SU-DHL-6 (cell line): ENCODE data around the gene ZDHHC11.

Experiments
- EZH2phosphoT487 ChIP-seq: fragments of 200-600 bp; sonication (generic), shearing (Covaris generic); conservative IDR thresholded peaks from 2 replicates; pipeline ENCODE4 v1.6.1; 2018; ENCODE audit warnings: mild to moderate bottlenecking, antibody characterized with exemption, low read length, moderate library complexity, mixed read lengths
- TF ChIP-seq, protein P1 (sequence below): fragments of 200-600 bp; sonication (generic); IDR thresholded peaks from one replicate; pipeline ENCODE4 v1.5.1; 2017; ENCODE audit warnings: antibody characterized with exemption, mild to moderate bottlenecking, low read length, moderate library complexity; ENCODE audit not compliant: insufficient read depth, poor library complexity, severe bottlenecking

GRCh38 chr5:892394-893136 lies 41.8 kb upstream of the ZDHHC11 start, which contains the start of the genes BRD9 and TRIP13:
- TF ChIP-seq EZH2phosphoT487 = no peak
- TF ChIP-seq, protein P1, sequence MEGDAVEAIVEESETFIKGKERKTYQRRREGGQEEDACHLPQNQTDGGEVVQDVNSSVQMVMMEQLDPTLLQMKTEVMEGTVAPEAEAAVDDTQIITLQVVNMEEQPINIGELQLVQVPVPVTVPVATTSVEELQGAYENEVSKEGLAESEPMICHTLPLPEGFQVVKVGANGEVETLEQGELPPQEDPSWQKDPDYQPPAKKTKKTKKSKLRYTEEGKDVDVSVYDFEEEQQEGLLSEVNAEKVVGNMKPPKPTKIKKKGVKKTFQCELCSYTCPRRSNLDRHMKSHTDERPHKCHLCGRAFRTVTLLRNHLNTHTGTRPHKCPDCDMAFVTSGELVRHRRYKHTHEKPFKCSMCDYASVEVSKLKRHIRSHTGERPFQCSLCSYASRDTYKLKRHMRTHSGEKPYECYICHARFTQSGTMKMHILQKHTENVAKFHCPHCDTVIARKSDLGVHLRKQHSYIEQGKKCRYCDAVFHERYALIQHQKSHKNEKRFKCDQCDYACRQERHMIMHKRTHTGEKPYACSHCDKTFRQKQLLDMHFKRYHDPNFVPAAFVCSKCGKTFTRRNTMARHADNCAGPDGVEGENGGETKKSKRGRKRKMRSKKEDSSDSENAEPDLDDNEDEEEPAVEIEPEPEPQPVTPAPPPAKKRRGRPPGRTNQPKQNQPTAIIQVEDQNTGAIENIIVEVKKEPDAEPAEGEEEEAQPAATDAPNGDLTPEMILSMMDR = no peak
